HG02571 (cell line): ENCODE results near the gene TSPAN15.

Experiments
- ATAC-seq: cut with Tn5 transposase; IDR thresholded peaks from one replicate; pipeline ENCODE4 v1.9.1; 2021; ENCODE audit warnings: mild to moderate bottlenecking, moderate library complexity; ENCODE audit not compliant: unreplicated experiment

Gene TSPAN15

GRCh38 chr10:69499726-69500689, 48.7 kb downstream of the TSPAN15 start:
- ATAC-seq: no peak

GRCh38 chr10:69500864-69501468, 49.7 kb downstream of the TSPAN15 start:
- no peak for ATAC-seq

DNA sequence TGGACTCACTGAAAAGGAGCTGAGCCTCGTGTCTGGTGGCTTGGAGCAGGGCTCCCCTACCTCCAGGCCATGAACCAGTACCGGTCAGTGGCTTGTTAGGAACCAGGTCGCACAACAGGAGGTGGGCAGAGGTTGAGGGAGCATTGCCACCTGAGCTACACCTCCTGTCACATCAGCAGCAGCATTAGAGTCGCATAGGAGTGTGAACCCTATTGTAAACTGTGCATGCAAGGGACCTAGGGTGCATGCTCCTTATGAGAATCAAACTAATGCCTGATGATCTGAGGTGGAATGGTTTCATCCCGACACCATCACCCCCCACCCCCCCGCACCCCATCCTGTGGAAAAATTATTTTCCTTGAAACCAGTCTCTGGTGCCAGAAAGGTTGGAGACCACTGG, 50.4 kb downstream of the TSPAN15 start:
- no peak for ATAC-seq

DNA sequence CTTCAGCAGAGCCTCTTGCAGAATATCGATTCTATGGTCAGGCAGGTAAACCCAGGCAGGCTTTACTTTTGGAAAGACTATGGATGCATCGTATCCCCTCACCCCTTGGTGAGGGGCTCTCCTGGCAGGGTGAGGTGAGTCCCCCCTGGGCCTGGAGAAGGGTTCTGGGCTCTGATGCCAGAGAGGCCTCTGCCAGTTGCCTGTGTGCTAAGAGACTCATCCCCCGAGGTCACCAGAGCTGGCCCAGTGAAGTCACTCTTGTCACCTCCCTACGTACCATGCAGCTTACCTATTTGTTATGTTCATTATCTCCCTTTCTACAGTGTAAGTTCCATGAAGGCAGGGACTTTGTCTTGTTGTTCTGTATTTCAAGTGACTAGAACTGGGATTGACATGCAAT, 51.3 kb downstream of the TSPAN15 start:
- ATAC-seq: no peak

- no peak for ATAC-seq
Measured at GRCh38 chr10:69503001-69503895, 52.0 kb downstream of the TSPAN15 start.

- no peak for ATAC-seq
Measured at GRCh38 chr10:69503896-69504265, 52.6 kb downstream of the TSPAN15 start.

- ATAC-seq: no peak
Measured at GRCh38 chr10:69504576-69505250, 53.4 kb downstream of the TSPAN15 start.

DNA sequence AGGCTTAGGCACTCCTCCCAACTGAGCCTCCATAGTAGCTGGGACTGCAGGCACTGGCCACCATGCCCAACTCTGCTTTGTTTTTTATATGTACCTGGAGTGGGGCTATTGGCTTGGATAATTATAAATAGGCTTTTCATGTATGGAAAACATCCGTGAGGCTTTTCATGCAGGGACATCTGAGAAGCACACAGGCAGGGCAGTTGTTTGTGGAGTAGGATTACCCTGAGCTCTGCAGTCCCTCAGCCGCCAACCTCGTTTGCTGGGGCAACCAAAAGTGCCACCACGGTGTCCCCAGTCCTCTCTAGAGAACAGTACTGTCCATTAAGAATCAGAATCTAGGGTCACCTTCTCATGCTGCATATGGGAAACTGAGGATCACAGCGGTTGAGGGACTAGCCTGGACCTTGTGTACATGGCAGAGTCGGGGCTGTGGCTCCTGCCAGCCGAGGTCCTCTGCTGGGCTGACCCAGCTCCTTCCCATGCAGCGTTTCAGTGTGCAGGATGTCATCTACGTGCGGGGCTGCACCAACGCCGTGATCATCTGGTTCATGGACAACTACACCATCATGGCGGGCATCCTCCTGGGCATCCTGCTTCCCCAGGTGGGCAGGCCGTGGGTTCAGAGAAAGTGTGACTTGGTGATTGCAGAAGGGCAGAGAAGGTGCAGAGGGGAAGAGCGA, 54.5 kb downstream of the TSPAN15 start:
- ATAC-seq: no peak

- ATAC-seq: no peak
Measured at GRCh38 chr10:69506487-69506833, 55.2 kb downstream of the TSPAN15 start.

DNA sequence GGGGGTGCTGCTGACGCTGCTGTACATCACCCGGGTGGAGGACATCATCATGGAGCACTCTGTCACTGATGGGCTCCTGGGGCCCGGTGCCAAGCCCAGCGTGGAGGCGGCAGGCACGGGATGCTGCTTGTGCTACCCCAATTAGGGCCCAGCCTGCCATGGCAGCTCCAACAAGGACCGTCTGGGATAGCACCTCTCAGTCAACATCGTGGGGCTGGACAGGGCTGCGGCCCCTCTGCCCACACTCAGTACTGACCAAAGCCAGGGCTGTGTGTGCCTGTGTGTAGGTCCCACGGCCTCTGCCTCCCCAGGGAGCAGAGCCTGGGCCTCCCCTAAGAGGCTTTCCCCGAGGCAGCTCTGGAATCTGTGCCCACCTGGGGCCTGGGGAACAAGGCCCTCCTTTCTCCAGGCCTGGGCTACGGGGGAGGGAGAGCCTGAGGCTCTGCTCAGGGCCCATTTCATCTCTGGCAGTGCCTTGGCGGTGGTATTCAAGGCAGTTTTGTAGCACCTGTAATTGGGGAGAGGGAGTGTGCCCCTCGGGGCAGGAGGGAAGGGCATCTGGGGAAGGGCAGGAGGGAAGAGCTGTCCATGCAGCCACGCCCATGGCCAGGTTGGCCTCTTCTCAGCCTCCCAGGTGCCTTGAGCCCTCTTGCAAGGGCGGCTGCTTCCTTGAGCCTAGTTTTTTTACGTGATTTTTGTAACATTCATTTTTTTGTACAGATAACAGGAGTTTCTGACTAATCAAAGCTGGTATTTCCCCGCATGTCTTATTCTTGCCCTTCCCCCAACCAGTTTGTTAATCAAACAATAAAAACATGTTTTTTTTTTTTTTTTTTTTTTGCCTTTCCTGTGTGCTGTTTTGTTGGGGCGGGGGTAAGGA, 55.8 kb downstream of the TSPAN15 start:
- no peak for ATAC-seq

- ATAC-seq: no peak
Measured at GRCh38 chr10:69508738-69509340, 57.6 kb downstream of the TSPAN15 start.

GRCh38 chr10:69512901-69513300, 61.6 kb downstream of the TSPAN15 start:
- ATAC-seq: no peak

DNA sequence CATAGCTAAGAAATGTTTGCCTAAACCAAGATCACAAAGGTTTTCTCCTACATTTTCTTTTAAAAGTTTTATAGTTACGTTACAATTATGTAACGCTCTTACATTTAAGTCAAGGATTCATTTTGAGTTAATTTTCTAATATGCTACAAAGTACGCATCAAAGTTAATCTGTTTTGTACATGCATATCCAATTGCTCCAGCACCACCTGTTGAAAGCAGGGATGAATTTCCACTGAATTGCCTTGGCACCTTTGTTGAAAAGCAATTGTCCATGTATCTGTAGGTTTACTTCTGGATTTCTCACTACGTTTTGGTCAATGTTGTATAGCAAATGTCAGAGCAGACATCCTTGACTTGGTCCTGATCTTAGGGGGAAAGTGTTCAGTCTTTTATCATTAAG, 62.4 kb downstream of the TSPAN15 start:
- ATAC-seq: no peak

- no peak for ATAC-seq
Measured at GRCh38 chr10:69515699-69516259, 64.5 kb downstream of the TSPAN15 start.

DNA sequence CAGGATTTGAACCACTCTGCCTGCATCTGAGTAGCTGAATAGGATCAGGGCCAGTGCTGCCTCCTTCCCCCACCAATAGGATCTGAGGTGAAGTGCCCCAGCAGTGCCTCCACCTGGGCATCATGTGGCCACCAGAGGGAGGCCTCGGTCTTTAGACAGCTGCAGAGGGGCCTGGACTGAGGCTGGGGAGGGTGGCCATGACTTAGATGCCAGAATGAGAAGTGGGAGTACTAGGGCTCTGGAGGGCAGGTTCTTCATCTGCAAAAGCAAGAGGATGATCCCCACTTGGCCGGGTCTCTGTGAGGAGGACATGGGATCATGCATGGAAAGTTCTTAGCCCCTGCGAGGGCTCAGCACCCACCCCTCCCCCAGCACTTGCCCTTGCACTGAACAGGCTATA, 65.1 kb downstream of the TSPAN15 start:
- no peak for ATAC-seq

- no peak for ATAC-seq
Measured at GRCh38 chr10:69516796-69517195, 65.5 kb downstream of the TSPAN15 start.

GRCh38 chr10:69517271-69517848, 66.1 kb downstream of the TSPAN15 start:
- no peak for ATAC-seq

DNA sequence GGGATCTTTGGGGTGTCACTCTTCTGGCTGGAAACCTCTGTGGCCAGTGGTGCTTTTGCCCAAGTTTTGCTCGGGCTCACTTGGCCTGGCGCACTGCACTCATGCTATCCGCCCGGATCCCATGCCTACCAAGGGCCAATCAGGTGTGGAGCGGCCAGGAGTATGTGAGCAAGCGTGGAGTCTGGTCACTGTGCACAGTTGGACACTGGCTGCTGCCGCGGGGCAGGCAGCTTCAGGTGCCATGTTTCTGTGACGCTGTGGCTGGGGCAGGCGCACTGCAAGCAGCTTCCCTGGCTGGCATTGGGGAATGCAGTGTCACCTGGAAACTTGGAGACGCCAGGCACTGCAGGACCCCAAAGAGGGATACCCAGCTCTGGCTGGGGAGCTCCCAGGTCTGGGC, 76.7 kb downstream of the TSPAN15 start:
- no peak for ATAC-seq
